ENCODE measurements around the gene RNU6-7. TPM values are rescaled to one million over a fixed set of nuclear protein-coding genes. Genes with fewer than 3 reads are reported as not detected.

RNU6-7 gene
- total and polyA plus RNA-seq, 11 donors = not detected

GRCh38 chr14:32193532-32193931 lies 8.3 kb upstream of the RNU6-7 start:
- no peak overlapping the region for H3K4me3 ChIP-seq
- no peaks in the 10 kb centered on the region for H3K27me3 ChIP-seq
- no peaks in the 10 kb centered on the region for H3K9me3 ChIP-seq
- TF ChIP-seq CTCF (IDR thresholded peaks at IDR 0.05) = no peak
- TF ChIP-seq POLR2A (IDR thresholded peaks at IDR 0.05) = no peak
- ATAC-seq (no peak), DNase-seq (no peak)
- peaks cover 0 to 4% (median 0%) of the 10 kb centered on the region in 12 donors for H3K4me1 ChIP-seq
- intact Hi-C loops (cut with DNase I) = no loop called here
- H3K36me3 ChIP-seq = no peaks in the 10 kb centered on the region
- no peak overlapping the region for H3K27ac ChIP-seq
- 92 to 97% (median 95%) methylated on average over 2 of the region's 2 CpGs for WGBS, 4 donors

GRCh38 chr14:32195636-32196035 lies 6.2 kb upstream of the RNU6-7 start:
- intact Hi-C loops (cut with DNase I) = no loop called here
- 68 to 80% (median 73%) methylated on average over 1 of the region's 1 CpG for WGBS, 4 donors
- no peak for DNase-seq
- Histone ChIP-seq H3K27me3 (no peaks in the 10 kb centered on the region), H3K27ac (no peak overlapping the region), H3K9me3 (no peaks in the 10 kb centered on the region), H3K36me3 (no peaks in the 10 kb centered on the region), H3K4me1 (peaks cover 0 to 4% (median 0%) of the 10 kb centered on the region in 12 donors), H3K4me3 (no peak overlapping the region)
- no peak for ATAC-seq
- TF ChIP-seq POLR2A (IDR thresholded peaks at IDR 0.05) (no peak), CTCF (IDR thresholded peaks at IDR 0.05) (no peak)

DNA sequence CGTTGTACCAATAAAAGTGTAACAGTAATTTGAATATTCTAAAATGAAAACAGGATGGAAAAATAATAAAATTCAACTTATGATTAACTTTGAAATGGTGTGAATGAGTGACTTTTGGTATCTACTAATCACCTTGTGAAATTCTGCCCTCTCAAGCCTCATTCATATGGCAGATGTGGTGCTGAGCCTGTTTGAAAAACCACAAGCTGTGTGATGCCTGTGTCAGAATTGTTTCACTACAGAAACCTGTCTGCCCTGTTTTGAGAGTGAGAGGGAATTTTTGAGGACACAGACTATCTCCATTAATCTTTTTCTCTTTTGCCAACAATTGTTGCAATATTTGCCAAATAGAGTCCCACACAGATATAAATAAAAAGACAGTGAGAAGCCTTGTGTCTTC lies 3.9 kb upstream of the RNU6-7 start:
- intact Hi-C loops (cut with DNase I) = no loop called here
- peaks cover 0 to 2% (median 0%) of the 10 kb centered on the region in 9 donors for H3K27me3 ChIP-seq
- no peak for DNase-seq

More for the DNA sequence above, 3.9 kb upstream of the RNU6-7 start:
- no peak overlapping the region for H3K27ac ChIP-seq
- WGBS, 4 donors = 73 to 84% (median 79%) methylated on average over 1 of the region's 1 CpG
- H3K9me3 ChIP-seq = no peaks in the 10 kb centered on the region
- no peaks in the 10 kb centered on the region for H3K36me3 ChIP-seq
- ATAC-seq = no peak
- H3K4me1 ChIP-seq = peaks cover 0 to 27% (median 7%) of the 10 kb centered on the region in 12 donors
- TF ChIP-seq POLR2A (IDR thresholded peaks at IDR 0.05) (no peak), CTCF (IDR thresholded peaks at IDR 0.05) (no peak)
- H3K4me3 ChIP-seq = no peak overlapping the region

Data from heart left ventricle (tissue), 16 donors.